NCI-H82 treated with DMSO at 0.1 percent for 48 hours (cell line): ENCODE results near the gene GRM1.

Source experiments
- DNase-seq: peaks from one replicate; lab custom pipeline; 2025; ENCODE audit not compliant: unreplicated experiment; lab: John Stamatoyannopoulos, UW

GRM1 gene

GRCh38 chr6:146361128-146361924 lies 332.5 kb downstream of the GRM1 start:
- DNase-seq: no peak

DNA sequence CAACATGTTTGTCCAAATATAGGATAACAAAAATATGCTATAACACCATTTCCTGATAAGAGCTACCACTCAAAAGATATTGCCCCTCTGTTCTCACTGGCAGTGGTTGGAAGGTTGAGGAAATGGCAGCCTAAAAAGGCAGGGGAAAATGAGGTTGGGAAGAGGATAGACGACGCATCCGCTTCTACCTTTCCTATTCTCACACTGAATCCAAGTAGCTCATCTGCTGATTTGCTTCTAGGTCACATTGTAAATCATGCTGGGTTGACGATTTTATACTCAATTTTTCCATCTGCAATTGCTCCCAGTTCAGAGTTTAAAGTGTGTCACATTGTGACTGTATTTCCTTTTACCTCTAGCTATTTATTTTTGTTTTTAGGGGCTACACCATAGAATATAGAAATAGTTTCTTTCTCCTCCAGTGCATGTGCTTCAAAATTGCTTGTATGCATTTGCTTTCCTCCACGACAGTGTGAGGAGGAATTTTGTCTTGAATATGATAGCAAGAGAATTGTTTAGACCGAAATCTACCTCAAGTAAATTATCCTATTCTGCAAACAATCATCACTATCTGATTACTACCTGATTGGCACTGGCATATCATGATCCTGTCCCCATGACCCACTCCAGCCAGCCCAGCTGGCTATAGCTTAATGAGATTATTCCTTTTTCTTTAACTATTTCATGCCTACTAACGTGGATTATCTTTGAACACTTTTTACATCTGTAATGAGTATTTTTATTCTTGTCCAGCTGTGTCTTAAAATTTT lies 335.2 kb downstream of the GRM1 start:
- no peak for DNase-seq

GRCh38 chr6:146364816-146365594 lies 336.1 kb downstream of the GRM1 start:
- no peak for DNase-seq

DNA sequence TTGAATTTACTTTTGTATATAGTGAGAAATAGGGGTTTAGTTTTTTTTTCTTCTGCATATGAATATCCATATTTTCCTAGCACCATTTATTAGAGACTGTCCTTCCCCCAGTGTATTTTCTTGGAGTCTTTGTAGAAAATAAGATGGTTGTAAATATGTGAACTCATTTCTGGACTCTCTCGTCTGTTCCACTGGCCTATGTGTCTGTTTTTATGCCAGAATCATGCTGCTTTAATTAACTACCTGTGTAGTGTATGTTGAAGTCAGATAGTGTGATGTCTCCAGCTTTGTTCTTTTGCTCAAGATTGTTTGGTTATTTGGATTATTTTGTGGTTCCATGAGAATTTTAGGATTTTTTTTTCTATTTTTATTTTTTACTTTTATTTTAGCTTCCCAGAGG lies 338.2 kb downstream of the GRM1 start:
- no peak for DNase-seq

GRCh38 chr6:146369866-146370265 lies 341.0 kb downstream of the GRM1 start:
- DNase-seq: no peak

GRCh38 chr6:146381486-146381885 lies 352.6 kb downstream of the GRM1 start:
- DNase-seq: no peak

DNA sequence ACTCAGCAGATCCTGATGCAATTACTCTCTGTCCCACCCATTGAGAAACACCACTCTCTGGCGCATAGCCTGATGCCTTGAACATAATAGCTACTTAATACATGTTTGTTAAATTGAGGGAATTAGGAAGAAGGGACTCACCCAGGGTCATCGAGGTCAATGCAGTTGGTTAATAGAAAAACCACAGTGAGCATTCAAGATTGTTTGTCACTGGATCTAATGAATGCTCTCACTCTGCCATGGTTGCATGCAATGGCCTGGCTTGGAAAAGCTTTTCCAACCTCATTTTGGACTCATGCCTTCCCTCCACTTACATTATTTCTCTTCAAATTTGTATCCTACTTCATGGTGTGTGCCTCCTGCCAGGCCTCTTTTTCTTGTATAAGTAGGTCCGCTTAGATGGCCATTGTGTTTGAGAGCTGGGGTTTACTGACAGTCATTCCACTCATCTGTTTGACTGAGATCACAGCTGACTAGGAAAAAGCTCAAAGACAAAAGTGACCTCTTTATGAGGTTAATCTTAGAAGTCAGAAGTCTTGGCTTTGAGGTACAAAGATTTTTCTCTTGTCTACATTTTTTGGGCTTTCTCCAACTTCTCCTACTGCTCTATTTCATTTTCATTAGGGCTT lies 360.0 kb downstream of the GRM1 start:
- no peak for DNase-seq

GRCh38 chr6:146389740-146390139 lies 360.9 kb downstream of the GRM1 start:
- no peak for DNase-seq

DNA sequence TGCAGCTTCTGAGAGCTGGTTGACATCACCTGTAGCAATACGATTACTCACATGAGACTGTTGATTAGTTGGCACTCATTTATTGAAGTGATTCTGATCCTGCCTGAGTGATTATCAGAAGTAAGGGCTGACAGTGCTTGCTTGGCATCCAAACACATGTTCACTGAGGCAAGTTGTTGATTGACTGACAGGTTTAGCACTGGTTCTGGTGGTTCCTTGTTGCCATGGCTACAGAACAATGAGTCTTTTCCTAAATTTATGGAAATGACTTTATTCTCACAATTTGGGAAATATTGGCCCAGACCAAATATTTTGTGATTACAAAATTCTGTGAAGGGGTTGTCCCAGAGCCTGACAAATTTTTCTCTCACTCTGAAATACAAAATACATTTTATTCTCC lies 368.8 kb downstream of the GRM1 start:
- DNase-seq: no peak

- no peak for DNase-seq
These were observed 373.6 kb downstream of the GRM1 start for GRCh38 chr6:146402476-146402875.

- DNase-seq: no peak
These were observed 379.7 kb downstream of the GRM1 start for GRCh38 chr6:146408583-146408982.

GRCh38 chr6:146410851-146411595 lies 382.2 kb downstream of the GRM1 start:
- DNase-seq: no peak

DNA sequence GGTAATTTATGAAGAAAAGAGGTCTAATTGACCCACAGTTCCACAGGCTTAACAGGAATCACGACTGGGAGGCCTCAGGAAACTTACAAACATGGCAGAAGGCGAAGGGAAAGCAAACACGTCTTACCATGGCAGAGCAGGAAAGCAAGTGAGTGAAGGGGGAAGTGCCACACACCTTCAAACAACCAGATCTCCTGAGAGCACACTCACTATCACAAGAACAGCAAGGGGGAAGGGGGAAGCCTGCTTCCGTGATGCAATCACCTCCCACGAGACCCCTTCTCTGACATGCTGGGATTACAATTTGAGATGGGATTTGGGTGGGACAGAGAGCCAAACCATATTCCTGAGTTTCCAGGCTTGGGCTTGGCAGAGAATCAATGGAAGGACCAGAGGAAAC lies 390.7 kb downstream of the GRM1 start:
- no peak for DNase-seq

- no peak for DNase-seq
These were observed 391.4 kb downstream of the GRM1 start for GRCh38 chr6:146420255-146420654.

- DNase-seq: no peak
These were observed 394.0 kb downstream of the GRM1 start for GRCh38 chr6:146422789-146423375.

DNA sequence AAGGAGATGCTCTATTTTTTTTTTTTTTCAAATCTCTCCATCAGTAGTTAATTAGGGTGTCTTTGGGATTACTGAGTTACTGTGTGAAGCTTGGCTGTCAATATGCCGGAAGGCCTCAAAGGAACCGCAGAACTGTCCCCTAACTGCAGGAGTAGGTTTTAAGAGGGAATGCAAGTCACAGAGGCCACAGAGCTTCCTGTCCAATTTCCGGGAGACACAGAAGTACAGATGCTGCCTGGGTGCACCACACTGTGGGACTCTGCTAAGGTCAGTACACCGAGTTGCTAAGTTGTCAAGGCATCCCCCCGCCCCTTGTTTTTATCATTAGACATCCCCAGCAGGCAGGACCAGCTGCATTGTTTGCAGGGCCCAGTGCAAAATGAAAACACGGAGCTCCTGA lies 394.6 kb downstream of the GRM1 start:
- DNase-seq: no peak

DNA sequence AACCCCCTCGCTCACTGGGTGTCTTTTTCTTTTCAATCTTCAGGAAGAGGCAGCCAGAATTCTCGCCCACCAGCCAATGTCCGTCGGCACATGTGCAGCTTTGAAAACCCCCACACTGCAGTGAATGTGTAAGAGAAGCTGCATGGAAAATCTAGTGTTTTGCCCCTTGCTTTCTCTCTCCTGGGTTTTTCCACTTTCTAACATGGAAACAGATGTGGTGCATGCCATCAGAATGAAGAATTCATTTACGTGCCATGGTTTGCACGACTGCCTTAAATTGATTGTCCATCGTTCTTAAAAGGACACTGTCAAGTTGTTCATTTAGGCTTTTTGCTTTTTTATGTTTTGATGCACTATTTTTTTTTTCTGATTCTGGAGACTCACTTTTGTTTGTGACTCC lies 397.7 kb downstream of the GRM1 start:
- no peak for DNase-seq

- no peak for DNase-seq
These were observed 401.0 kb downstream of the GRM1 start for GRCh38 chr6:146429831-146430230.

DNA sequence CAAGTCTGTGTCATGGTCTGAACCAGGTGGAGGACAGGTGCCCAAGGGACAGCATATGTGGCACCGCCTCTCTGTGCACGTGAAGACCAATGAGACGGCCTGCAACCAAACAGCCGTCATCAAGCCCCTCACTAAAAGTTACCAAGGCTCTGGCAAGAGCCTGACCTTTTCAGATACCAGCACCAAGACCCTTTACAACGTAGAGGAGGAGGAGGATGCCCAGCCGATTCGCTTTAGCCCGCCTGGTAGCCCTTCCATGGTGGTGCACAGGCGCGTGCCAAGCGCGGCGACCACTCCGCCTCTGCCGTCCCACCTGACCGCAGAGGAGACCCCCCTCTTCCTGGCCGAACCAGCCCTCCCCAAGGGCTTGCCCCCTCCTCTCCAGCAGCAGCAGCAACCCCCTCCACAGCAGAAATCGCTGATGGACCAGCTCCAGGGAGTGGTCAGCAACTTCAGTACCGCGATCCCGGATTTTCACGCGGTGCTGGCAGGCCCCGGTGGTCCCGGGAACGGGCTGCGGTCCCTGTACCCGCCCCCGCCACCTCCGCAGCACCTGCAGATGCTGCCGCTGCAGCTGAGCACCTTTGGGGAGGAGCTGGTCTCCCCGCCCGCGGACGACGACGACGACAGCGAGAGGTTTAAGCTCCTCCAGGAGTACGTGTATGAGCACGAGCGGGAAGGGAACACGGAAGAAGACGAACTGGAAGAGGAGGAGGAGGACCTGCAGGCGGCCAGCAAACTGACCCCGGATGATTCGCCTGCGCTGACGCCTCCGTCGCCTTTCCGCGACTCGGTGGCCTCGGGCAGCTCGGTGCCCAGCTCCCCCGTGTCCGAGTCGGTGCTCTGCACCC lies 405.2 kb downstream of the GRM1 start:
- DNase-seq: no peak
